Gastrocnemius medialis (tissue), 4 donors: ENCODE results near the gene ARHGEF4. TPM values are rescaled to one million over a fixed set of nuclear protein-coding genes. Genes with fewer than 3 reads are reported as not detected.

Experiments
- ATAC-seq, 2 donors: fragments of 150-250 bp; one replicate each; pipeline ENCODE4 v1.9.1; 2016
- DNase-seq, 2 donors: peaks; one replicate each; pipeline ENCODE4 v3.0.0-alpha.2; 2019
- H3K27ac ChIP-seq, 4 donors: fragments of 200-600 bp; sonication (generic); 1 replicate in 1 of 4; 2 replicates in 3 of 4; pipeline ENCODE4 v1.5.1; 2016 to 2018; ENCODE audit warnings: mild to moderate bottlenecking in 2 of 4, moderate library complexity in 1 of 4
- H3K27me3 ChIP-seq, 3 donors: fragments of 200-600 bp; sonication (generic) in 2 of 3; 1 replicate in 1 of 3; 2 replicates in 2 of 3; pipeline versions ENCODE4 v1.5.1 to v1.6.0; 2016 to 2019; ENCODE audit warnings: mild to moderate bottlenecking in 1 of 3, moderate library complexity in 1 of 3
- H3K36me3 ChIP-seq, 2 donors: fragments of 200-600 bp; sonication (generic) in 1 of 2; one replicate each; pipeline ENCODE4 v1.5.1; 2017 to 2018
- H3K4me1 ChIP-seq, 2 donors: fragments of 200-600 bp; sonication (generic) in 1 of 2; one replicate each; pipeline ENCODE4 v1.5.1; 2016 to 2017; ENCODE audit warnings: mild to moderate bottlenecking in 2 of 2
- H3K4me3 ChIP-seq, 4 donors: fragments of 200-600 bp; sonication (generic) in 3 of 4; 1 replicate in 1 of 4; 2 replicates in 3 of 4; pipeline ENCODE4 v1.5.1; 2016 to 2019; ENCODE audit warnings: mild to moderate bottlenecking in 2 of 4
- H3K9me3 ChIP-seq, 3 donors: fragments of 200-600 bp; sonication (generic) in 2 of 3; 1 replicate in 1 of 3; 2 replicates in 2 of 3; pipeline ENCODE4 v1.5.1; 2016 to 2019
- CTCF ChIP-seq, 5 experiments: fragments of 450-650 bp in 3 of 5; fragments of 200-600 bp in 2 of 5; sonication (generic) in 2 of 5; IDR thresholded peaks in 4 of 5; conservative IDR thresholded peaks in 1 of 5; 1 replicate in 4 of 5; 2 replicates in 1 of 5; pipeline ENCODE4 v1.5.1; 2016 to 2019; ENCODE audit warnings: antibody characterized with exemption in 5 of 5, mild to moderate bottlenecking in 3 of 5, moderate library complexity in 3 of 5
- POLR2A ChIP-seq, 2 donors: fragments of 450-650 bp; IDR thresholded peaks; one replicate each; pipeline ENCODE4 v1.6.1; 2017; ENCODE audit warnings: antibody characterized with exemption in 2 of 2, mild to moderate bottlenecking in 2 of 2, moderate library complexity in 2 of 2
- in situ Hi-C, 4 donors: fragments of 200-750 bp; cut with MboI; loops; one replicate each; pipeline versions ENCODE4 v1.15.0 to v1.8.0; 2017; ENCODE audit warnings: low sequenced_read_pairs in 4 of 4
- intact Hi-C: fragments of 100-400 bp; cut with DNase I; formaldehyde crosslinking; loops from one replicate; pipeline ENCODE4 v1.15.1; 2023; ENCODE audit warnings: low total_unique reads
- total RNA-seq, 4 donors: library from RNA; depleted of rRNA; stranded (reverse); fragments of >200 nt; gene quantifications; one replicate each; pipeline versions ENCODE4 v1.1.0 to v1.2.3, GENCODE V29; 2016

The ARHGEF4 gene
- total RNA-seq, 4 donors from 2014 or later, result 1.0 to 14.8 (median 5.1) TPM

- Histone ChIP-seq H3K27ac (no peak overlapping the region), H3K4me1 (peaks cover 5 to 14% of the 10 kb centered on the region in 2 donors), H3K4me3 (no peak overlapping the region), H3K27me3 (no peaks in the 10 kb centered on the region), H3K9me3 (no peaks in the 10 kb centered on the region), H3K36me3 (no peaks in the 10 kb centered on the region)
- in situ Hi-C loops, result no loop called here
- TF ChIP-seq POLR2A (IDR thresholded peaks at IDR 0.05), result no peak
- TF ChIP-seq CTCF (IDR thresholded peaks at IDR 0.05 in 4 of 5, conservative IDR thresholded peaks at IDR 0.05 in 1 of 5), result no peak
- DNase-seq (no peak), ATAC-seq (no peak)
- intact Hi-C loops, result no loop called here
Measured at GRCh38 chr2:131037398-131038257, 200.9 kb downstream of the ARHGEF4 start.

DNA sequence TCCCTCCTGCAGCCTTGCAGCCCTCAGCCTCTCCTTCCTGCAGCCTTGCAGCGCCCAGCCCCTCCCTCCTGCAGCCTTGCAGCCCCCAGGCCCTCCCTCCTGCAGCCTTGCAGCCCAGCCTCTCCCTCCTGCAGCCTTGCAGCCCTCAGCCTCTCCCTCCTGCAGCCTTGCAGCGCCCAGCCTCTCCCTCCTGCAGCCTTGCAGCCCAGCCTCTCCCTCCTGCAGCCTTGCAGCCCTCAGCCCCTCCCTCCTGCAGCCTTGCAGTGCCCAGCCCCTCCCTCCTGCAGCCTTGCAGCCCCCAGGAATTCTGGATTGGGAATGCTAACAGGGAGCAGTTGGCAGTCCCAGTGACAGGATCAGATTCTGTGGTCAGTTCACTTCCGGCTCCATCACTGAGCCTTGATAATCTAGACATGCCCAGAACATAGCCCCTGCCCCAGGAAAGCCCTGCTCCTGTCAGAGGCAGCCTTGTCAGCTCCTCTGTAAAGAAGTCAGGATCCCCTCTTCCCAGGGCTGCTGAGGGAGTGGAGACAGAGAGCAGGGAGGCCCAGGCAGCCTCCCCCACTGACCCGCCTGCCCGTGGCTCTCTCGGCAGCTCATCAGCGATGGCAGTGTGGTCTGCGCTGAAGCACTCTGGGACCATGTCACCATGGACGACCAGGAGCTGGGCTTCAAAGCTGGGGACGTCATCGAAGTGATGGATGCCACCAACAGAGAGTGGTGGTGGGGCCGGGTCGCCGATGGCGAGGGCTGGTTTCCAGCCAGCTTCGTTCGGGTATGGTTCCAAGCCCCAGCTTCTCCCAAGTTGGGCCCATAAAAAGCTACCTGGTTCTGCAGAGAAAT lies 201.8 kb downstream of the ARHGEF4 start:
- H3K27me3 ChIP-seq, result no peaks in the 10 kb centered on the region
- peaks cover 5 to 14% of the 10 kb centered on the region in 2 donors for H3K4me1 ChIP-seq
- DNase-seq, result no peak
- in situ Hi-C loops, result no loop called here
- TF ChIP-seq POLR2A (IDR thresholded peaks at IDR 0.05), result no peak
- TF ChIP-seq CTCF (IDR thresholded peaks at IDR 0.05 in 4 of 5, conservative IDR thresholded peaks at IDR 0.05 in 1 of 5), result no peak
- no peak overlapping the region for H3K4me3 ChIP-seq
- no peak overlapping the region for H3K27ac ChIP-seq
- intact Hi-C loops, result no loop called here
- no peaks in the 10 kb centered on the region for H3K9me3 ChIP-seq
- ATAC-seq, result no peak
- H3K36me3 ChIP-seq, result no peaks in the 10 kb centered on the region

- intact Hi-C loops, result no loop called here
- H3K4me1 ChIP-seq, result peaks cover 4 to 14% of the 10 kb centered on the region in 2 donors
- H3K4me3 ChIP-seq, result no peak overlapping the region
- ATAC-seq, result no peak
- no peaks in the 10 kb centered on the region for H3K27me3 ChIP-seq
- H3K9me3 ChIP-seq, result no peaks in the 10 kb centered on the region
- in situ Hi-C loops, result no loop called here
- no peak overlapping the region for H3K27ac ChIP-seq
- no peaks in the 10 kb centered on the region for H3K36me3 ChIP-seq
- no peak for DNase-seq
- TF ChIP-seq POLR2A (IDR thresholded peaks at IDR 0.05) (no peak), CTCF (IDR thresholded peaks at IDR 0.05 in 4 of 5, conservative IDR thresholded peaks at IDR 0.05 in 1 of 5) (no peak)
Measured at GRCh38 chr2:131039101-131039440, 202.4 kb downstream of the ARHGEF4 start.

DNA sequence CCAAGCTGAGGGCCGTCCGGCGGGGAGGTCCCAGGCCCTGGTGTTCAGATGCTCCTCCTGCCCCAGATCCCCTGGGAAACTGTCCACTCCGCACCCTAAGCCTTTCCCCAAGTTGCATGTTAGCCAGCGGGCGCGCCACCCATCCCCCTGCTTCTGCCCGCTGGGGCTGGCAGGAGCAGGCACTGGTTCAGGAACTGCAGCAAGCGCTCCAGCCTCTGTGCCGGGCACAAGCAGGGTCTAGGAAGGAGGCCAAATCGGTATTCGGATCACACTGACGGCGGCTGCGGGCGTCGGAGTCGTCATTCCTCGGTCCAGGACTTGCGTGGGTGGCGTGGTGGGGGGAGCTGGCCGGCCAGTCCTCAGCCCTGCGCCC lies 202.8 kb downstream of the ARHGEF4 start:
- H3K4me3 ChIP-seq, result no peak overlapping the region
- no peaks in the 10 kb centered on the region for H3K27me3 ChIP-seq
- in situ Hi-C loops, result no loop called here
- H3K9me3 ChIP-seq, result no peaks in the 10 kb centered on the region
- intact Hi-C loops, result no loop called here
- DNase-seq, result no peak
- no peak overlapping the region for H3K27ac ChIP-seq
- ATAC-seq, result no peak
- H3K4me1 ChIP-seq, result peaks cover 0 to 10% of the 10 kb centered on the region in 2 donors
- no peak for TF ChIP-seq POLR2A (IDR thresholded peaks at IDR 0.05)
- no peak for TF ChIP-seq CTCF (IDR thresholded peaks at IDR 0.05 in 4 of 5, conservative IDR thresholded peaks at IDR 0.05 in 1 of 5)
- no peaks in the 10 kb centered on the region for H3K36me3 ChIP-seq
